GM18868 (cell line): Measurements from ENCODE around the gene FCN3.

Experiments used
- ATAC-seq: cut with Tn5 transposase; IDR thresholded peaks from one replicate; pipeline ENCODE4 v1.9.1; 2021; ENCODE audit warnings: mild to moderate bottlenecking, moderate library complexity; ENCODE audit not compliant: unreplicated experiment

FCN3 gene

DNA sequence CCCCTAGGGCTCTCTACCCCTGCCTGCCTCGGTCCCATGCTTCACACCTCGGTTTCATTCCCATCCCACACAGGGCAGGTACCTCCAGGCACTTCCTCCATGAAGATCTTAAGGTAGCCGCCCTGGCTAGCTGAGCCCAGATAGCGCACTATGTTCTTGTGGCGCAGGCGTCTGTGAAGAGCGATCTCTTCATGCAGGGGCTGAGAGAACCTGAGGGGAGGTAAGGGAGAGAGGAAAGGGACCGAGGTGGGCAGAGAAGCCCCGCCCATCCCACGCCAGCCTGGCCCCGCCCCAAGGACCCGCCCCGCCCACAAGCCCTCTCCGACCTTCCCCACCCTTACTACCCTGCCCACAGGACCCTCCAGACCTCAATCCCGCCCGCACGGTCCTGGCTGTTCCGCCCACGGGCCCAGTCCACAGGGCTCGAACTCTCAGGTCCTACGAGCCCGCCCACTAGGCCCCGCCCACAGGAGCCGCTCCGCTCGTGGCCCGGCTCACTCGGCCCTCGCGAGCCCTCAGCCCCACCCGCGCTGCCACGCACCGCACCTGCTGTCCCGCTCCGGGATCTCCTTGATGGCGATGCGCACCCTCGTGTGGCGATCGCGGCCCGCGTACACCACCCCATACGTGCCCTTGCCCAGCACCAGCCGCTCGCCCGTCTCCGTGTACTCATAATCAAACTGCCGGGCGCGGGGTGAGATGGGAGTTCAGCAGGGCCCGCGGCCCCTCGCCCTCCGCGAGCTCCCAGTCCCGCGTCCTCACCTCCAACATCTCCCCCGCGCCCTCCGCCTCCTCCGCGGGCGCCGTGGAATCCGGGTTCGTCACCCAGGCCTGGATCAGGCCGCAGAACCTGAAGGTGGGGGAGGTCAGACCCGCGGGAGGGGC lies 14.2 kb downstream of the FCN3 start:
- no peak for ATAC-seq

DNA sequence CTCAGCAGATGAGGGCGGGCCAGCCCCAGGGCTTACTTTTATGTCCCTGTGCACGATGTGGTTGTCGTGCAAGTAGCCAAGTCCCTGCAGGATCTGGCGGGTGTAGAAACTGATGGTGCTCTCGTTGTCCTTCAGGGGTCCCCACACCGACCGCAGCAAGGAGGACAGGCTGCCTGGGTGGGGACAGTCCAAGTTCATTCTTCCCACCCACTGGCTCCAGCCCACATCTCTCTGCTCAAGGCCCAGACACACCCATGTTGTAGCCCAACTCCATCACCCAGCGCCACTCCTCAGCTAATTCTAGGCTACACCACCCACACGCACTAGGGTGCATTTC lies 14.8 kb downstream of the FCN3 start:
- ATAC-seq = no peak

DNA sequence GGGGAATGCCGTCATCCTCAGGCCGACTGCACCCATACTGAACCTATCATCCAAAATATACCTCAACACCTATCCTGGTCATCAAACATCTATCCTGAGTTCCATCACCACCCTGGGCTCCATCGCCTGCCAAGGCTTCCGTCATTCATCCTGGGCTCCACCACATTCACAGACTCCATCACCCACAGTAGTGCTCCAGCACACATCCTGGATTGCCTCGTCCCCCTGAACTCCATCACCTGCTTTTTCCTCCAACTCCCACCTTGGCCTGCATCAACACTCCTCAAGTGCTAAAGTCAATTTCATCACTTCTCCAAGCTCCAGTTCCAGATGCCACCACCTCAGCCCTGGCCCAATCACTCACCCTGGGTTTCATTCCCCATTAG lies 15.7 kb downstream of the FCN3 start:
- ATAC-seq = no peak

DNA sequence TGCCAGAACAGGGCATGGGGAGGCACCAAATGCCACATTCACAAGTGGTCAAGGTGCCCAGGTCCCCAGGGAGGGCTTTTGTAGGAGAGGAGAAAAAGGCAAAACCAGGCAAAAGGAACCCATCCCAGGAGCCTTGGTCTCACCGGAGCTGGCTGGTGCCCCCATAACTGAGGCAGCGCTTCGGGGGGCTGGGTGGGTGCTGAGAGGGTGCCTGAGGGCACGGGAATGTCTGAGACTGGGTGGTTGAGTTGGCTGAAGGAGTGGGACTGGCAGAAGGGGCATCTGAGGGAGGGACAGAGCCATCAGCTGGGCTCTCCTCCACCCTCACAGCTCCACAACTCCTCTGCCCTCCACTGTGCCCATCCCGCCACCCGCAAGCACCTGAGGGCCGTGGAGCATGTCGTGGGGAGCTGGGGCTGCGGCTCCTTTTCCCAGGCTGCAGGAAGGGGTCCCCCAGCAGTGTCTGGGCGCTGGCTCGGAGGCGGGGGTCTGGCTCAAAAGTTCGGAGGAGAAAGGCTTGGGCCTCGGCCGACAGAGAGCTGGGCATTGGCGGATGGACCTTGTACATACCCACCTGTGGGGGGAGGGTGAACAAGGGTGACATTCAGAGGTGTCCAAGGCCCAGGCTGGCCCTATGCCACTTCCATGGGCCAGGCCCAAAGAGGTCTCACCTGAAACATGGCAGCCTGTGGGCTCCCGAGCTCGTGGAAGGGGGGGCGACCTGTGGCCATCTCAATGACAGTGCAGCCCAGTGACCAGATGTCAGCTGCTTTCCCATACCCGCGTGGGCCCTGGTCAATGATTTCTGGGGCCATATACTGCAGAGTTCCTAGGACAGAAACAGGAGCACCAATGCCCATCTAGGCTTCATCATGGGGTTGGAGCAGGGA lies 16.3 kb downstream of the FCN3 start:
- ATAC-seq = no peak

DNA sequence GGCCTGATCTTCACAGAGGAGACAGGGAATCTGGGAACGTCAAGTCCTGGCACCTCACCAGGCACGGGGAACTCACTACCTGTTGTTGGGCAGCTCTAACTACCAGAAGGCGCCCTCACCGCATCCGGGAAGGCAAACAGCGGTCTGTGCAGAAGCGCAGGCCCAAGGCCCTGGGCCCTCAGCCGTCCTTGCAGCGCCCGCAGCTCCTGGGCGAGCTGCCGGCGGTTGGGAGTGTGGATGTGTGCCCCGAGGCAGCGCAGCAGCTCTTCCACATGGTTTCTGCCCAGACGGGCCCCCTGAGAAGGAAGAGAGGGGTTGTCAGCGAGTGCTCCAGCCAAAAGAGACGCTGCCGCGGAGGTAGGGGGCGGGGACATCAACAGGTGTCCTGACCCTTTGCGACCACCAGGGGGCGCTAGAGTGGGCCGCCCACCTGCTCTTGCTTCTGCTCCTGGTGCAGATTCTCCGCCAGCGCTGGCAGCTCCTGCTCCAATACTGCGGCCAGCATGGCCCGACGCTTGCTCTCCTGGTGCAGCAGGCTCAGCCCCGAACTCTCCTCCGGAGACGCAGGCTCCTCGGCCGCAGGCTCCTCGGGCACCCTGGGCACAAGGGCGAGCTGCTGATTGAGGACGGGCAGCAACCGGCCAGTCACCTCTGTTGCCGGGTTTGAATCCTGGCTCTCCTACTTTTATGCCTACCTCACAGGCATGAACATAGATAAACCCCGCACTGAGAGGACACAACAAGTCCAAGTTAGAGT lies 17.2 kb downstream of the FCN3 start:
- no peak for ATAC-seq

DNA sequence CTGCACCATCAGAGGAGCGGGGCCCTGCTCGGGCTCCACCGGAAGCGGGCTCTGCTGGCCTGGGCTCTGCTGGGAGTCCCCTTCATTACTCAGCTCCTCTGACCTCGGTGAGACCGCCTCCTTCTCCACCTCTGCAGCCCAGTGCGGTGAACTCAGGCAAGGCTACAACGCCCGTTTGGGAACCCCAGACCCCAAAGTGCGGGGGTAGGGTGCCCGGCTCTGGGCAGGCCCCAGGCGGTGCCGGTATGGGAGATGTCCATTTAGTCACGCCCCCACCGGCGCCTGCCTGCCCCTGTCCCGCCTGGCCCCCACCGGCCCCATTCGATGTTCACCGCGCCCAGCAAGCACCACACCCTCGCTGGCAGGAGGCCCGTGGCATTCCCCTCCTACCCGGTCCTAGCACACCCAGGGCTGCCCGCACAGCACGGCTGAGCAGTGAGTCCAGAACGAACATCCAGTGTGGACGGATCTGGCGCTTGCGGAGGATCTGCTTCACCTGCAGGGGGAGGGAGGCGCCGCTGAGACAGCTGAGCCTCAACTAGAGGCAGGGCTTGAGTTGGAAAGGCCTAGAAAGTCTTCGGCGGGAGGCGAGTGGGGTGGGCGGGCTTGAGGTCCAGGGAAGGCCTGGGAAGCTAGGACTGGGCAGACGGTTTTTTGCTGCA lies 17.9 kb downstream of the FCN3 start:
- no peak for ATAC-seq

DNA sequence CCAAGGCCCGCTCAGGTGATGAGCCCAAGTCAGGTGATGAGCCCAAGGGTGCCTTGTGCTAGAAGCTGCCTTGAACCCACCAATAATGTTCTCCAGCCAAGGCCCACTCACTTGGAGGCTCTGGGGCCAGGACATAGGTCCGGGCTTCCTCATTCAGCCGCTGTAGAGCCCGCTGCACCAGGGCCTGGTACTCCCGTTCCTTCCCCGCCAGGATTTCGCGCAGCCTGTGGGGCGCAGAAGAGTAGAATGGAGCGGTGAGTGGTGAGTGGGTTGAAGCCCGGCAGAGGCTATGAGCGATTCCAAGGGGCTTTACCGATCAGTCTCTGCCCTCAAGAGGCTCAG lies 18.4 kb downstream of the FCN3 start:
- ATAC-seq = no peak

DNA sequence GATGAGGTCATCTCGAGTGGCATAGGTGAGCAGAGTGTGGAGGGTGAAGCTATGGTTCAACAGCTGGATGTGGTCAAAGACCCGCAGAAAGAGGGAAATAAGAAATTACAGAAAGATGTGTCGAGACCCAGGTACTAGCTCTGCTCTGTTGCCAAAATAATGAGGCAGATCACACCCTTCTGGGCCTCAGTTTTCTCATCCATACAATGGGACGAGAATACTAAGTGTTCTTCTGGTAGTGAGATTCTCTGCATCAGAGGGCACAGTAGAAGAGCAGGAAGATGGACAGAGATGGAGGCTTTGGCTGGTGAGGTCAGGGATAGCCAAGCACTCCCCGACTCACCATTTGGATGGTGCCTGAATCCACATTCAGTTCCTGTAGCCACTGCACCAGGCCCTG lies 18.9 kb downstream of the FCN3 start:
- ATAC-seq = no peak

DNA sequence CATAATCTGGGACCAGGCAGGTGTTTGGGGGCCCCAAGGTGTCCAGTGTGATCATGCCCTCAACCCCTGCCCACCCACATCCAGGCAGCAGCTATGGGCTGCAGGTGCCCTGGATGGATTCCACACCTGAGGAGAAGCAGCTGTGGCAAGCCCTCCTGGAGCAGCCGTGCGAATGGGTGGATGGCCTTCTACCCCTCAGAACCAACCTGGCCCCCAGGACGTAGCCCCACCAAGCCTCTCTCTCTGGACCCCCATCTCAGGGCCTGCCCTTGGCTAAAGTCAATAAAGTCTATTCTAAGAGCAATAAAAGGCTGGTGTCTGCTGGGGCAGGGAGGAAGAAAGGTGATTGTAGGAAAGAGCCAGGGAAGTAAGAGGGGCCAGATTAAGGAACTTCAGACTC lies 21.0 kb downstream of the FCN3 start:
- ATAC-seq = no peak

DNA sequence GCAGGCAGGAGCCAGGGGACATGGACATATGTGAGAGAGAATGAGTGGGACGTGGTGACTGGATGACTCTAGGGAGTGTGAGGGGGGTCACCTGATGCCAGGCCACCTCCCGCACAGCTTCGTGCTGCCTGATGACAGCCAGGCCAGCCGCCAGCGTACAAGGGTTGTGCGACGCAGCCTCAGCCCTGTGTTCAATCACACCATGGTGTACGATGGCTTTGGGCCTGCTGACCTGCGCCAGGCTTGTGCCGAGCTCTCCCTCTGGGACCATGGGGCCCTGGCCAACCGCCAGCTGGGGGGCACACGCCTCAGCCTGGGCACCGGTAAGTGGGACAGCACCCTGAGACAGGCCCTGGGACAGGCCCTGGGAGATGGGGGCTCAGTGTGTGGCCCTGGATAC lies 21.5 kb downstream of the FCN3 start:
- ATAC-seq = no peak

DNA sequence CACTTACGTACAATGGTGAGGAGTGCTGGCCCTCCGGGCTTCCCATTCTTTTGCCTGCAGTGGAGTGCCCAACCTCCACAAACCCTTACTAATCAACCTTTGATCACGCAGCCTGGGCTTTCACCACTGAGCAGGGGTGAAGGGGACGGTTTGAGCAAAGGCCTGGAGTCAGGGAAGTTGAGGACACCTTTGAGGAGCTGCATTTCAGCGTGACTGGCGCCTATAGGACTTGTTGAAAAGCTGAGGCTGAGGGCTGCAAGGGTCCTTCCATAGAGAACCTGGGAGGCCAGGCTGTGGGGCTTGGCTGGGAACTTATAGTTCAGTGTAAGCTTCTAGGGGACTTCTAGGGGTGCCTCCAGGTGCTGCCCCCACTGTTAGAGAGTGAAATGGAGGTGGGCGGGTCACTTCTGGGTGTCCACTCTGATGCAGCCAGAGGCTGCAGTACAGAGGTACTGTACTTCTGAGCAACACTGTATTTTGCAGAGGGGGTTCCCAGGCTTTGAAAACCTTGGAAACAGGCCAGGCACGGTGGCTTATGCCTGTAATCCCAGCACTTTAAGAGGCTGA lies 23.0 kb downstream of the FCN3 start:
- no peak for ATAC-seq

DNA sequence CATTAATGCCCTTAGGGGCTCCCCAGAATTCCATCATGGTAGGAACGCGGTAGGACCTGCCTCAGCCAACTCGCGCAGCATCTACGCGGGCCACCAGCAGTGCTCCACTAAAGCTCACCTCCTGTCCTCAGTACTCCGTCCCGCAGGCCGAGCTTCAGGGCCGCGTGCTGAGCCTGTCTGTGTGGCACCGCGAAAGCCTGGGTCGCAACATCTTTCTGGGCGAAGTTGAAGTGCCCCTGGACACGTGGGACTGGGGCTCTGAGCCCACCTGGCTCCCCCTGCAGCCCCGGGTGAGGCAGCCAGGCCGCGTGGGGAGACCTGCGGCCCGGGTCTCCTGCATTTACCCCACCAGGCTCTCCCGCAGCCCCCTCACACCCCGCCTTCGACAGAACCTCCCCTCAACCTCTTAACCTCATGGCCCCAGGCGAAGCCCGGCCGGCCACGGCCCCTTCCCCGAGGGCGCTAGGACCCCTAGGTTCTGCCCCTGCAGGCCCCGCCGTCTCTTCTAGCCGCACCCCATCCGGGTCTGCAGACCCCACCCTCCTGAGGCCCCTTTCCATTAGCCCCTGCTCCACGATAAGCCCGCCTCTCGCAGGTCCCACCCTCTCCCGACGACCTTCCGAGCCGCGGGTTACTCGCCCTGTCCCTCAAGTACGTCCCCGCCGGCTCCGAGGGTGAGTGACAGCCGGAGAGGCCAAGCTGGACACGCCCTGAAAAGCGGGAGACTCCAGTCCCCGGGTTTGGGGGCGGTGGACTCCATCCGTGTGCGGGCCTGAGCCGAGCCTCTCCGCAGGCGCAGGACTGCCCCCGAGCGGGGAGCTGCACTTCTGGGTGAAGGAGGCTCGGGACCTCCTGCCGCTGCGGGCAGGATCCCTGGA lies 23.7 kb downstream of the FCN3 start:
- no peak for ATAC-seq

DNA sequence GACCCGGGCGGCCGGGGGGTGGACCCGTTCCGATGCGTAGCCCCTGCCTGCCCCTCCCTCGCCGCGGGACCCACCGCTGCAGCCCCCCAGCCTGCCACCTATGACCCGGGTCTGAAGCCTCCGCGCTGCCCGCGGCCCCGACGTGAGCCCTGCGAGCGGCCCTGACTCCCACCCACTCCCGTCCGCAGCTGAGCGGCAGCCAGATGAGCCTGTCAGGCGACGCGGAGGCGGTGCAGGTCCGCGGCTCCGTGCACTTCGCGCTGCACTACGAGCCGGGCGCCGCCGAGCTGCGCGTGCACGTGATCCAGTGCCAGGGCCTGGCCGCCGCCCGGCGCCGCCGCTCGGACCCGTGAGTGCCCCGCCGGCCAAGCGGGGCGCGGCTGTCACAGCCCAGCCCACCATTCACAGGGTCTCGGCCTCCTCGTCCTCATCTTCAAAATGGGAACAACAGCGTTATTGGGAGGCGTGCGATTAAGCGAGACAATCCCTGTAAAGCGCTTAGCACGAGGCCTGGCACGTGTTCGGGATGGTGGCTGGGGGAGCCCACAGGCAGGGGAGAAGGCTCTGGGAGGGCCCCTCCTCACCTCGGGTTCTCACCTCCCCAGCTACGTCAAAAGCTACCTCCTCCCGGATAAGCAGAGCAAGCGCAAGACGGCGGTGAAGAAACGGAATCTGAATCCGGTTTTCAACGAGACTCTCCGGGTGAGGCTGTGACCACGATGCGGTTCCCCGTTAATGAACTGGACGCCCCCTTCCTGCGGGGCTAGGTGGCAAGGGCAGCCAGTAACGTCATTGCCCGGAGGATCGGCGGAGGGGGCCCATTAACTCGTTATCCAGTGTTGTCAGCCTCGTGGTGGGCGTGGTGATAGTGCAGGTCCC lies 24.6 kb downstream of the FCN3 start:
- no peak for ATAC-seq

DNA sequence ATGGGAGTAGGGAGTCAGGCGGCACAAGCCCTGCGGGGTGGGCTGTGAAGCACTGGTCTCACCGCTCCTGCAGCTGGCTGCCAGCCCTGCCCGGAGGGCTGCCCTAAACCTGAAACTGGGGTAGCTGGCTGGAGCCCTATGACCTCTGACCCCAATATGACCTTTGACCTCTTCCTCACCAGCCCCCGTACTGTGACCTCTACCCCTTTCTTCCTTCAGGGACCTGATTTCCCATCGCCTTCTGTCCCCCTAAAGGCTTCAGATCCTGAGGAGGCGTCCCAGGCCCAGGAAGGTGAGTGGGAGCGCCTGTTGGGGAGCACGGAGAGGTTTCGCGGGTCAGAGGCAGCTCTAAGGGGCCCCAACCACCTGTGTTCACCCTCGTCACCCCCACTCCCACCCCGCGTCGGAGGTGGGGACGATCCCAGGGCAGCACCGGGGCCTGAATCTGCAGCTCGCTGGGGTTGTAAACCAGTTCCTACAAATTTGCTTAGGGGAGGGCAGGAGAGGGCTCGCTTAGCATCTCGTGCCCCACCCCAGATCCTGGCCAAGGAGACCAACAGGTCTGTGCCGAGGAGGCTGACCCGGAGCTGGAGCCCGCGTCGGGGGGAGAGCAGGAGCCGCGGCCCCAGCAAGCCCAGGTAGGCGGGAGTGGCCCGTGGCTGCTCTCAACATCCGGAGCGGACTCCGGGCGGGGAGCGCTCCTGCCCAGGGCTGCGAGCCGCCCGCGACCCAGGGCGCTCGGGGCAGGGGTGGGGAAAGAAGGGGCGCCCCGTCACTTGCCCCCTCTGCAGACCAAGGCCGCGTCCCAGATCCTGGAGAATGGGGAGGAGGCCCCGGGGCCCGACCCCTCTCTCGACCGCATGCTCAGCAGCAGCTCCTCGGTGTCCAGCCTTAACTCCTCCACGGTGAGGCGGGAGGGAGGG lies 25.5 kb downstream of the FCN3 start:
- no peak for ATAC-seq

DNA sequence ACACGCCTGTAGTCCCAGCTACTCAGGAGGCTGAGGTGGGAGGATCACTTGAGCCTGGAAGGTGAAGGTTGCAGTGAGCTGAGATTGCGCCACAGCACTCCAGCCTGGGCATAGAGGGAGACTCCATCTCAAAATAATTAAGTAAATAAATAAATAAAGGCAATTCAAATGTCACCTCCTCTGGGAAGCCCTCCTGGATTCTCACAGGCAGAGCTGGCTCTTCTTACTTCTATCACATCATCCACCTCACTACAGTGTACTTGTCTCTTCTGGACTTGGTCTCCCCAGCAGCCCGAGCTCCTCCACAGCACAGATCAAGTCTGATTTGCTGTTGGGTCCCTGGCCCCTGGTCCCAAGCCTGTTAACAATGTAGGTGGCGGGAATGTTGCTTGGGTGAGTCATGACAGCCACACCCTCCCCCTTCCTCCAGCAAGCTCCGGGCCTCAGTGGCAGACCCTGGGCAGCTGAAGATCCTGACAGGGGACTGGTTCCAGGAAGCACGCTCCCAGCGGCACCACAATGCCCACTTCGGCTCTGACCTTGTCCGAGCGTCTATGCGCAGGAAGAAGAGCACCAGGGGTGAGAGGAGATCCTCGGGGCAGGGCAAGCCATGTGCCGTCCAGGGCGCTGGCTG lies 27.5 kb downstream of the FCN3 start:
- ATAC-seq = no peak

DNA sequence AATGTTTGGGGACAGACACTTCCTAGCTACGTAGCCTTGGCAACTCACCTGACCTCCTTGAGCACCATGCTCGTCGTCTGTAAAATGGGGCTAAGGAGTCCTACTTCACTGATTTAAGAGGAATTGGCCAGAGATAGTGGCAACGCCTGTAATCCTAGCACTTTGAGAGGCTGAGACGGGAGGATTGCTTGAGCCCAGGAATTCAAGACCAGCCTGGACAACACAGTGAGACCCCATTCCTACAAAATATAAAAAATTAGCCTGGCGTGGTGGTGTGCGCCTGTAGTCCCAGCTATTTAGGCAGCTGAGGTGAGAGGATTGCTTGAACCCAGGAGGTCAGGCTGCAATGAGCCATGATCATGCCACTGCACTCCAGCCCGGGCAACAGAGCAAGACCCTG lies 28.3 kb downstream of the FCN3 start:
- no peak for ATAC-seq

DNA sequence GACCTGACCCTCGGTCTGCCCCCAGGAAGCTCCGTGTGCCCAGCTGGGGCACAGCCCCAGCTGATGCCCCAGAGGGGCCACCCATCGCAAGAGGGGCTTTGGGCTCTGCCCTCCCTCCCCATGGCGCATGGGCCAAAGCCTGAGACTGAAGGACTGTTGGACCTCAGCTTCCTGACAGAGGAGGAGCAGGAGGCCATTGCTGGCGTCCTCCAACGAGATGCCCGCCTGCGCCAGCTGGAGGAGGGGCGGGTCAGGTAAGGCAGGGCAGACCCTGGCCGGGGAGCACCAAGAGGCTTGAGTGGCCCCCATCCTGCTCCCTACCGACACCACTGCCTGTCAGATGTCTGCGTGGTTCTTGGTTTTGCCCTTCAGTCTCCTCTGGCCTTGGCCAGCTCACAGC lies 29.4 kb downstream of the FCN3 start:
- ATAC-seq = no peak
